NCI-H226 (cell line): ENCODE results near the gene VEGFD.

ENCODE experiments used
- DNase-seq: peaks from one replicate; pipeline ENCODE4 v3.0.0-alpha.2; 2015

Gene VEGFD

GRCh38 chrX:15299941-15300851, 84.0 kb downstream of the VEGFD start:
- DNase-seq, result no peak

DNA sequence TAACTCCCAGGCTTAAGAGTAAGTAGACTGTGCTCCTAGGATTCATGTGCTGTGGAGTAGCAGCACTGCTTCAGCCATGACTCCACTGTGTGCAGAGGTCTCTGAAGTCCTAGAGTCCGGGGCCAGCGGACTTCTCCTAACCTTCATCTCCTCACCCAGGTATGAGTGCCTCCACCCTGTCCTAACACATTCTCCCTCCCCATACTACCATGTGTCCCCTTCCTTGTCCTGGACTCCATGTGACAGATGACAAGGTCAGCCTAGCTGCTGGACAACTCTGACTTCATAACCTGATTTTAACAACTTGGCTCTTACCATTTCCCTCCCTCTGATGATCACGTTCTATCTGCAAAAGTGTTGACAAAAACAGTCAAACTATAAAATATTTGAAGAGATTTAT, 85.4 kb downstream of the VEGFD start:
- DNase-seq, result no peak

GRCh38 chrX:15298201-15298600, 86.0 kb downstream of the VEGFD start:
- no peak for DNase-seq
